Activated naive CD4-positive, alpha-beta T cell treated with Interleukin-2 at 50 U/mL for 16 hours (primary cell): ENCODE data around the gene TMEM116.

Source experiments
- DNase-seq: peaks from one replicate; pipeline ENCODE4 v3.0.0-alpha.2; 2020

TMEM116 gene

GRCh38 chr12:111887926-111888745, 124.8 kb downstream of the TMEM116 start:
- no peak for DNase-seq

- DNase-seq: no peak
These were observed 126.1 kb downstream of the TMEM116 start for GRCh38 chr12:111886662-111887545.

- DNase-seq: no peak
These were observed 131.2 kb downstream of the TMEM116 start for GRCh38 chr12:111881716-111882115.
